AG09319 (cell line): ENCODE results near the gene BPIFB6.
A peak's percentile ranks its signal among the peaks of the same experiment; 100 is the strongest.

Source experiments
- DNase-seq: peaks from one replicate; pipeline ENCODE4 v3.0.0-alpha.2; 2010; ENCODE audit warnings: low read depth; ENCODE audit errors: extremely low read depth
- TF ChIP-seq, protein P1 (sequence below): IDR thresholded peaks from 2 replicates; pipeline ENCODE4 v1.5.1; 2011; ENCODE audit warnings: low read depth, mild to moderate bottlenecking, inconsistent platforms, low read length, moderate library complexity

BPIFB6 gene

DNA sequence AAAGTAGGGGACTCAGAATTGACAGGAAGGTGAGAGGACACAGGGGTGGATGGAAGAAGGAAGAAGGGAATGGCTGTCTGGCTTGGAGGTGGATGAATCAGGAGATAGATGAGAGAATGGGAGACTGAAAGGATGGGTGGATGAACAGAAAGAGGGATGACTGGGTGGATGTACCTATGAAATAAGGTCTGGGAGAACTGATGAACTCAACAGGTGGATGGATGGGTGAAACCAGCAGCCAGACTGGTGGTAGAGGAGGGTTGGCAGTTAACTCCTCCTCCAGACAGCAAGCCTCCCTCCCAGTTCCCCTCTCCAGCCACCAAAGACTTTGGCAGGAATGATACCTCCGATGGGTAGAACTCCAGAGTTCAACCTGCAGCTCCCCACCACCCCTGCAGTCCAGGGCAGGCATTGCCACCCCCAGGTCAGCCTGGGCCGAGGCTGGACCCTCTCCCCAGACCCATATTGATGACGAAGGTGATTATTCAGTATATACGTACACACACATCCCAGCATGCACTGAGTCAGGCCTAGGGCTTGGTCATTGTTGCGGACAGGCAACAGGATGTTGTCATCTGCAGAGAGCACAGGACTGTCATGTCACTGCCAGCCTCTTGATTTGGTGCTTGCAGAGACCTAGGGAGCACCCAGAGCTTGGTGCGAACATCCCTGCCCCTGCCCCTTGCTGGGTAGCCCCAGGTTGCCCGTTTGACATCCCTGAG lies 29.2 kb upstream of the BPIFB6 start:
- DNase-seq = no peak
- TF ChIP-seq, protein P1, sequence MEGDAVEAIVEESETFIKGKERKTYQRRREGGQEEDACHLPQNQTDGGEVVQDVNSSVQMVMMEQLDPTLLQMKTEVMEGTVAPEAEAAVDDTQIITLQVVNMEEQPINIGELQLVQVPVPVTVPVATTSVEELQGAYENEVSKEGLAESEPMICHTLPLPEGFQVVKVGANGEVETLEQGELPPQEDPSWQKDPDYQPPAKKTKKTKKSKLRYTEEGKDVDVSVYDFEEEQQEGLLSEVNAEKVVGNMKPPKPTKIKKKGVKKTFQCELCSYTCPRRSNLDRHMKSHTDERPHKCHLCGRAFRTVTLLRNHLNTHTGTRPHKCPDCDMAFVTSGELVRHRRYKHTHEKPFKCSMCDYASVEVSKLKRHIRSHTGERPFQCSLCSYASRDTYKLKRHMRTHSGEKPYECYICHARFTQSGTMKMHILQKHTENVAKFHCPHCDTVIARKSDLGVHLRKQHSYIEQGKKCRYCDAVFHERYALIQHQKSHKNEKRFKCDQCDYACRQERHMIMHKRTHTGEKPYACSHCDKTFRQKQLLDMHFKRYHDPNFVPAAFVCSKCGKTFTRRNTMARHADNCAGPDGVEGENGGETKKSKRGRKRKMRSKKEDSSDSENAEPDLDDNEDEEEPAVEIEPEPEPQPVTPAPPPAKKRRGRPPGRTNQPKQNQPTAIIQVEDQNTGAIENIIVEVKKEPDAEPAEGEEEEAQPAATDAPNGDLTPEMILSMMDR = no peak

DNA sequence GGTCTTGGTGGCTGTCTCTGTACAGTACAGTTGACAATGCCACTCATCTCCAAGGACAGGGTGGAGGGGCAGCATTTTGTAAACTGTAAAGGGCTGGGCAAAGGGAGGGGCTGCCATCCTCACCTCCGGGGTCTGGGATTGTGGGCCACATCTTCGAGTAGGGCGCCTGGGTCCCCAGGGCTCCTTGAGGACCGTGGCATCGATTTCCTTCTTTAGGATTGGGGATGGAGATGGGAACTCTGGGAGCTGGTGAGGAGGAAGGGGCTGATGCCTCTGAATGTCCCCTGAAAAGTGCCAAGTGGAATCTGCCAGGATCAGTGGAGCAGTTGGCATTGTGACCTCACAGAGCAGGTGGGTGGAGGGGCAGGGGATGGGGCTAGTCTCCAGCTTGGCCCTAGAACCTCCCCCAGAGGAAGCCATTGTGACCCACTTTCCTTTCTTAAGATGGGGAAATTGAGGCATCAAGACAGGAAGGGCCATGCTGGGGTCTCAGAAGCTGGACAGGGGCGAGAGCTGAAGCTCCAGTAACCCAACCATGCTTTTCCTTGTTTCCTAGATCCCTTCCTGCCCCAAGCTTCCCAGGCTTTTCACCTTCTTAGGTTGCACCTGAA lies 27.2 kb upstream of the BPIFB6 start, which contains the start of gene SUN5:
SUN5 (minus strand) TSS at position 293 of the 611 bp plus-strand sequence; CDS start at position 200, 93 bp downstream.
- no peak for DNase-seq
- TF ChIP-seq, protein P1 = no peak

DNA sequence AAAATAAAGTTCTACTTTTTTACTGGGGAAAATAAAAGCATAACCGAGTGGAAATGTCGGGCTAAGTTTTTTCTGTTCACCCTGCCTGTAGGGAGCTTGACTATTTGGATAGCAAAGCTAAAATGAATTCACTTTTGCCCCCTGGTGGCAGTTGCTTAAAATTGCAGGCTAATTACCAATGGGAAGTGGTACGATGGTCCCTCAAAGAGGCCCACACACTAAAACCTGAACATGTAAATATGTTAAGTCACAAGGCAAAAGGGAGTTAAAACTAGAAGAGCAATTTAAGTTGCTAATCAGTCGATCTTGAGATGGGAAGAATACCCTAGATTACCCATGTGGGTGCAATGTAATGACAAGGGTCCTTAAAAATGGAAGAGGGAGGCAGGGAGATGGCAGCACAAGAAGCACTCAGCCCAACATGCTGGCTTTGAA lies 26.3 kb upstream of the BPIFB6 start:
- TF ChIP-seq, protein P1 = peak; percentile 18; the same call in 1 of the 2 replicates
- DNase-seq = no peak

DNA sequence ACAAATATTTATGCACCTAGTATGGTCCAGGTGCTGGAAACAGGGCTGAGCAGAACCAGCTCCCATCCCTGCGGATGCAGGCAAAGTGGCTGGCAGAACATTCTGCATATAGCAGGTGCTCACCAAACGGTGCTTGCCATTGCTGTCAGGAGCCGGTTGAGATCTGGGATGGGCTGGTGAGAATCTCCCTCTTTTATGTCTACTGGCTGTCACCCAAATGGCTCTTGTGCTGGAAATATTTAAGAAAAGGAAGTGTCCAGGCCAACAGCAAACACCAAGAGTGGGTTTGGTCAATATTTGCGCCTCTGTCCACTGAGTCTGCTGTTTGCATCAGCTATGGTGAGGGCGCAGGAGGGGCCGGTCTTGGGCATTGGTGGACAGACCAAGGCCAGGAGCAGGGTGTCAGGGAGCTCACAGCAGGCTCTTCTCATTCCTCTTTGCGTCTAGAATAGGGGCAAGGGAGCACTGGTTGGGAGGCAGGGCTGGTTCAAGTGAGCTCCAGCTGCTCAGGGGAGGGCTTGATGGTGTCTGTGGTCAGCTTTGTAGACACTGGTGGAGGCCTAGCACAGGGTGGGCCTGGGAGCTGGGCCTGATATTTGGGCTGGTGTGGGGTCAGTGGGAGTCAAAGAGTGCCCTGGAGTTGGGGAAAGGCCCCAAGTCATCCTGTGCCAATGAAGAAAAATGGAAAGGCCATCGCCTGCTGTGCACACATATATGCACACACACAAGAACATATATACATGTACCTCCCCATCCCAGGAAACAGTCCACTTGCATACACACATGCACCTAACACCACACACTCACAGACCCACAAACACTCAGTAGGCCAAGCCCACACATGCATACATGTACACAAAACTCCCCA lies 25.3 kb upstream of the BPIFB6 start:
- TF ChIP-seq, protein P1 = no peak
- DNase-seq = no peak

DNA sequence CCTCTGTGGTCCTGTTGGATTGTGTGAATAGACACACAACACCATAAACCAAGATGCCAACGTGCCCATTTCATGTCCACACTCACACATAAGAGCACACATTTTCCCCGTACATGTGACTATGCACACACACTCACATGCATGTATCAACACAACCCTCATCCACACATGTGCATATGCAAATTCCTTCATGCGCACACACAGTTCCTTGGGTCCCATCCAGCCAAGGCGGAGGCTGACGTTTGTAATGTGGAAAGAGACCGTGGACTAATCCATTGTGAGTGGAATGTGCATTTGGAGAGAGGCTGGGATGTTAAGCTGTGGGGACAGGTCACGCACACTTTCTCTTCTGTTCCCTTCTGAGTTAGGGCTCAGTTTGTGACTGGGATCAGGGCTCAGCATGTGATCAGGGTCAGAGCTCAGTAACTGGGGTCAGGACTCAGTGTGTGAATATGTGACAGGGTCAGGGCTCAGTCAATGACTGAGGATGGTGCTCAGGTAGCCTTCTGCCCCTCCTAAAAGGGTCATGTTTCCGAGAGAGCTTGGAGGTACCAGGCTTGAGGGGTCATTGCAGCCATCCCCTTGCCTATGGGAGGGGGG lies 24.6 kb upstream of the BPIFB6 start:
- TF ChIP-seq, protein P1 = no peak

DNA sequence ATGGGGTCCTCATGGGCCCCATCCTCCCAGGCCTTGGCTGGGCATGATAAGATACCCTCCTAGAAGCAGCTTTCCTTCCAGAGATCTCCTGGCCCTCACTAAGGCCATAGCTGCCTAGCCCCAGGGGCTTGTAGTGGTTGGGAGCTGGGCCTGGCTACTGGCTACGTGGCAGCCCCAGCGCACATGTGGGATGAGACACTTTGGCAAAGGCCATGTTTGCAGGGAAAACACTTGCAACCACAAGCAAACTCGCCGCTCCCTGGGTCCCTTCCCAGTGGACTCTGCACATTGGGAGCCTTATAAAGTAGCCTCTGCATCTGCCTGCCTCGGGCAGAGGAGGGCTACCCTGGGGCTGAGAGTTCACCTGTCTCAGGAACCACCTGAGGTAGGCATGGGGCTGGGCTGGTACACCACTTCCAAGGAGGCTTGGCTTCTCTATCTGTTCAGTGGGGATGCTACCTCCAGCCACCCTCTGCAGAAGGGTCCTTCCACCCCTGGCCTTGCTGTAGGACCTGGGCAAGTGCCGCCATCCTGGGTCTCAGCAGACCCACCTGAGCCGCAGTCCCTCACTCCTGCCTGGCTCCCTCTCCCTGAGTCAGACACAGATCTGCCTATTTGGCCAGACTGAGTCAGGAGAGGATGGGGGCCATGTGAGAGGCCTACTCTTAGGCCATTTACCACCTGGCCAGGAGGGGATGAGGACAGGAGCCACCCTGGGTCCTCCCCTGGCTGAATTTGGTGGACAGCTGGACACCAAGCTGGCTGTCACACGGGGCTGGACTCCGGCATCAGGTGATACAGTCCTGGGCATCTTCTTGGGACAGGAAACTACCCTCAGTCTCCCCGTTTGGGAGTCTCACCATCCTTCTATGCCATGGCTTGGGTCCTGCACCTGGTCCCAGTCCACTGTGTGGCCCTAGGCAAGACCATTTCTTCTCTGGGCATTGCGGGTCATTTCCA lies 23.8 kb upstream of the BPIFB6 start, which contains the start of gene BPIFB2:
BPIFB2 (plus strand) TSS at position 329 of the 960 bp plus-strand sequence. CDS start 871 bp downstream, outside the sequence.
- no peak for DNase-seq

More for the DNA sequence above, 24.6 kb upstream of the BPIFB6 start:
- no peak for DNase-seq

More for the DNA sequence above, 23.8 kb upstream of the BPIFB6 start, which contains the start of gene BPIFB2:
- TF ChIP-seq, protein P1 = no peak
